GM19468 (cell line): ENCODE measurements around the gene JAZF1.

Experiments
- ATAC-seq: cut with Tn5 transposase; IDR thresholded peaks from one replicate; pipeline ENCODE4 v1.9.1; 2021; ENCODE audit warnings: mild to moderate bottlenecking, moderate library complexity, moderate number of reproducible peaks; ENCODE audit not compliant: unreplicated experiment; ENCODE audit errors: extremely low read depth

JAZF1 gene

DNA sequence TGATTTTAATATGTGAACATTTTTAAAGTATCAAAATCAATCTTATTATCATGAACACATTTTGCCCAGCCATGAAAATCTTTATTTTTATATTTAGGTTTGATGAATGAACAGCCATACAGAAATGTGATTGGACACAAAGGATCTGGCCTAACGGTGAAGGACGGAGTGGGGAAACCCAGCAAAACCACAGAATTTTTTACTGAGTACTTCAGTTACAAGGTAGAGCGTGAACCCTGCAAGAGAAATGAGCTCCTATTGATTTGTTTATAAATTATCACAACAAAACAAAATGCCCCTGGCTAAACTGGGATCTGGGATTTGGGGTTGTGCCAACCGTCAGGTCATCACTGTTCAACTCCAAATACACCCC, 118.8 kb downstream of the JAZF1 start:
- no peak for ATAC-seq

DNA sequence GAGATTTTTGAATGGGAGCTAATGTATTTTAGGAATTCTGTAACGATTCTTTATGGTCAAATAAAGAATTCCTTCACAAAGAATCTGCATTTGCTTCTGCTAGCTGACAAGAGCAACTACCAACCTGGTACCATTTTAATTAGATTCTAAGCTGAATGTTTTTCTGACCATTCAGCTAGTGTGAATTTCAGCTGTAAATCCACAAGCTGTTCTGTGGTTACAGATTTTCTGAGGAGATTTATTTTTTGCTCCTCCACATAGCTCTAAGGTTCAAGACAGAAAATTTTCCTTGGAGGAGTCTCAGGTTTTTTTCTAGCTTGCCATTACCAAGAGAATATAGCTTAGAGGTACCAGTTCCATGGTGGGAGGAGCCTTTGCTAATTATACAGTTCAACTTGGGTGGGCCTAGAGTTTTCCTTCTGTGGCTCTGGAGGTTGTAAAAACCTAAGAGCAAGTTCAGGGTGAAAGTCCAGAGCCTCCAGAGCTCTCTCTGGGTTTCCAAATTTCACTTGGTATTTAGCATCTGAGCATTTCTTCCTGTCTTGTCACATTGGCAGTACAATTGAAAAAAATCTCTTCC, 120.1 kb downstream of the JAZF1 start:
- no peak for ATAC-seq

DNA sequence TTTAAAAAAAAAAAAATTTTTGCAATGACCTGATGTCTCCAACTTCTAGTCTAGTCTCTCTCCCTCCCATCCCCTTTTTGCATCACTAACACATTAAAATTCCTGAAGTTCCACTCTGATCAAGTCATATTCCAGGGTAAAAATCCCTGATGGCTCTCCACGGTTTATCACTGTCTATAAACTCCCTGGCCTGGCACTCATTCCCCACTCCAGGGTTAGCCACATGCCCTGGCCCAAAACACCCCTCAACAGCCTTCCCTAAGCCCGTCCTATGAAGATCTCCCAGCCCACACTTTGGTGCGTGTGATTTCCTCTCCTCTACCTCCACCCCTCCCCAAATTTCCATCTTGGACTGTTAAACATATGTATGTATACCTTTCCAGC, 125.4 kb downstream of the JAZF1 start:
- no peak for ATAC-seq

DNA sequence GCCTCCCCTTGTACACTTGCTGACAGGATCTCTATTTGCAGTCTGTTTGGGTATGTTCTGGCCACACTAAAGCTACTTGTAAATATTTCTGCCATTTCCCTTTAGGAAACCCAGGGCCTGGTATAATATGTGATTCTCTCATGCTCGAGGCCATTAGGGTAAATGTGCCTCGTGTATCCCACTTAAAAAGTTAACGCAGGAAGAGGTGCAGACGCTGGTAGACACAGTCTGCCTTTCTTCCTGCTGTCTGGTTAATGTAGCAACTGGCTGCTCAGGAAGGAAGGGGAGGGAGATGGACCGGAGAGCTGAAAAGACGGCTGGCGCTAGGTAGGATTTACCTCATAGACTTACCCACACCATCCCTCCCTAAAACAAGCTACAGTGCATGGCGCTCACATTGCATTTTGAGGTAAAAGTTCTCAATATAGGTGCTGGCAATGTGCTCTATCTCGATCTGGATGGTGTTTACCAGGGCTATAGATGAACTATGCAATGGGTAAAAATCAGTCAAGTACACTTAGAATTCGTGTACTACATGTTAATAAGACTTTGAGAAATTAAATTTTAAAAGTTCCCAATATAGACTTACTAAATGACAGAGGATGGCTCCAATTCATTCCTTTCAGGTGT, 125.9 kb downstream of the JAZF1 start:
- ATAC-seq = no peak

DNA sequence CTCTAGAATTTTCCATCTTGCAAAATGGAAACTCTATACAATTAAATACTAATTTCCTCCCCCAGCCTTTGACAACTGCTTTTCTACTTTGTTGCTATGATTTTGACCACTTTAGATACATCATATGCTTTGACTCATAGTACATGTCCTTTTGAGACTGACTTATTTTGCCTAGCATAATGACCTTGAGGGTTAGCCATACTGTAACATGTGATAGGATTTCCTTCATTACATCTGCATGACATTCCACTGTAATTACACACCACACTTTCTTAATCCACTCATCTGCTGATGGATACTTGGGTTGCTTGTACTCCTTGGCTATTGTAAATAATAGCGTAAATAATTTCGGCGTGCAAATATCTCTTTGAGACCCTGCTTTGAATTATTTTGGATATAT, 127.7 kb downstream of the JAZF1 start:
- no peak for ATAC-seq

DNA sequence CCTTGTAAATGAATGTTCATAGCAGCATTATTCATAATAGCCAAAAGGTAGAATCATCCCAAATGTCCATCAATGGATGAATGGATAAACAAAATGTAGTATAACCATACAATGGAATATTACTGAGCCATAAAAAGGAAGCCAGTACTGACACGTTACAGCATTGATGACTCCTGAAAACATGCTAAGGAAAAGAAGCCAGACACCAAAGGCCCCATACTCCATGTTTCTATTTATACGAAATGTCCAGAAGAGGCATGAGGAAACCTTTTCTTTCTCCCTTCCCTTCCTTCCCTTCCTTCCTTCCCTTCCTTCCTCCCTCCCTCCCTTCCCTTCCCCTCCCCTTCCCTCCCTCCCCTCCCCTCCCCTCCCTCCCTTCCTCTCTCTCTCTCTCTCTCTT, 131.9 kb downstream of the JAZF1 start:
- no peak for ATAC-seq

DNA sequence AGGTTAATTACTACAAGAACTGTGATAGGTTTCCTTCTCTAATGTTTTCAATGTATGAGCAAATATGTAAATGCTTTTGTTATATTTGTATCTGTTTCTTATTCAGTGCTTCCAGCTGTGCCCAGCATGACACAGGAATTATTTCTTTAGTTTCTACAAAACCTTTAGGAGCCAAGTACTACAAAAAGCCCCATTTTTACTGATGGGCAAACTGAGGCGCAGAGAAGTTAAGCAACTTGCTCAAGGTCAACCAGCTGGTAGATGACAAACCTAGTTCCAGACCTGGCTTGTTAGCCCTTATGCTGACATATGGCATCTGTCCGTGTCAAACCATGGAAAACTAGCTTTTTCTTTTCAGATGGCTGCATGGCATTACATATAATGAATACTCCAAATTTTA, 134.6 kb downstream of the JAZF1 start:
- ATAC-seq = no peak

DNA sequence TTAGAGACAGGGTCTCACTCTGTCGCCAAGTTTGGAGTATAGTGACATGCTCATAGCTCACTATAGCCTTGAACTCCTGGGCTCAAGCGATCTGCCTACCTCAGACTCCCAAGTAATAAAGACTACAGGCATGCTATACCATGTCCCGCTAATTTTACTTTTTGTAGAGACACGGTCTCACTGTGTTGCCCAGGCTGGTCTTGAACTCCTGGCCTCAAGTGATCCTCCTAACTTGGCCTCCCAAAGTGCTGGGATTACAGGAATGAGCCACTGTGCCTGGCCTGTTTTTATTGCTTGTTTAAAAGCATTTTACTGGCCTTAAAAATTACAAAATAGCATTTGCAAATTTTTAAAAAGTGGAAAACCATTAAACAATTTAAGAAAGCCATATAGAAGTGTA, 135.0 kb downstream of the JAZF1 start:
- no peak for ATAC-seq

DNA sequence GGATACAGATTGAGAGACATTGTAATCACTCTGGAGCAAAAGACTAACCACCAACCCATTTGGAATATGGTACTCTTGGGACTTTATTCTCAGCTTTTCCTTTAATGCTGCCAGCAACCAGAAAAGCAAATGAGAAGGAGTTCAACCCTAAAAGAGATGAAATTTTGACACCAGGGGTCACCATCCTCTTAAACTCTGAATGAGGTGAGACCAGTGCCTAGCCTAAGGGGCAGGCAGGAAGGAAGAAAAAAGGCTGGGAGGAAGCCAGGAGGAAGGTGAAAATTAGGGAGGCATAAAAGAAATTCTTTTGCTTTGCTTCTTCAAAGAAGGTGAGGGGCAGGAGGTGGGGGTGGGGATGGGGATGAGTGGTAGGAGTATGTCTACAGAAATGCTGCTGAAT, 135.8 kb downstream of the JAZF1 start:
- no peak for ATAC-seq

DNA sequence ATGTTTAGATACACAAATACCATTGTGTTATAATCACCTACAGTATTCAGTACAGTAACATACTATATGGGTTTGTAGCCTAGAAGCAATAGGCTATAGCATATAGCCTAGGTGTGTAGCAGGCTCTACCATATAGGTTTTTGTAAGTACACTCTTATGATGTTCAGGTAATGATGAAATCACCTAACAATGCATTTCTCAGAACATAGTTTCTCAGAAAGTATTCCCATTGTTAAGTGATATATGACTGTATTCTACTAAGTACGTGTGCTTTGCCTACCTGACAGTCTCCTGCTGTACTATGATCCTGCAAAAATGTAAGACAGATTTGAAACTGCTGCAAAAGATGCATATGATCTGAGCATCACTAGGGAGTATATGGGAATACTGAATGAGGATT, 137.9 kb downstream of the JAZF1 start:
- ATAC-seq = no peak

DNA sequence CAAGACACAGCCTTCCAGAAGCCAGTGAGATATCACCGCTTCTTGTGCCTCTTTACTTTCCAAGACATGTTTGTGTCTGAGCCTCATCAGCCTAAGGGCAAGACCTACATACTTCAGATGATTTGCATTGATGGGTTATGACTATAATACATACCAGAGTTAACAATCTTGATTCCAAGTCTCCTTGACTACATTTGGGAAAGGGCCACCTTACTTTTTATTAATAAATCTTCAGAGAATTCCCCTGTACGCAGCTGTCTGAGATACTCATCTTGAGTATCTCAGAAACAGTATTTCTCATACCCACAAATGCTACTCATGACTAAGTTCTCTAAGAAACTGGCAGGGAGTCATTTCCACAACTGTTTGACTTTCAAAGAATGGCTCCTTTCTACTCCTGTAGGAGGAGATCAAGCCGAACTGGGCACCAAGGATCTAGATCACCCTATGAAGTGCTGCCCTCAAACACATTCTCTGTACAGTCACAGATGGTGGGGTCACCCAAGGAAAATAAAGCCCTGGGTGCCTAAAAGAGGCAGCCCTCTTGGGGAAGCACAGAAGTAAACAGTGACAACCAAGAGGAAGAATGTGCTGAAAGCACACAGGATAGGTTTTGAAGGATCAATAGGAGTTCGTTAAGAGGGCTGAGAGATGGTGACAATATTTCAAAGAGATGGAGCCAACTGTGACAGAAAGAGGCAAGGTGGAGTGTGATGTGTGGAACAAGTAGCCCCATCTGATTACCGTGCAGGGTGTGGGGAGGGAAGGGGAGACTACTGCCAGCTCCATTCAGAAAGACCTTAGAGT, 138.9 kb downstream of the JAZF1 start:
- ATAC-seq = no peak

DNA sequence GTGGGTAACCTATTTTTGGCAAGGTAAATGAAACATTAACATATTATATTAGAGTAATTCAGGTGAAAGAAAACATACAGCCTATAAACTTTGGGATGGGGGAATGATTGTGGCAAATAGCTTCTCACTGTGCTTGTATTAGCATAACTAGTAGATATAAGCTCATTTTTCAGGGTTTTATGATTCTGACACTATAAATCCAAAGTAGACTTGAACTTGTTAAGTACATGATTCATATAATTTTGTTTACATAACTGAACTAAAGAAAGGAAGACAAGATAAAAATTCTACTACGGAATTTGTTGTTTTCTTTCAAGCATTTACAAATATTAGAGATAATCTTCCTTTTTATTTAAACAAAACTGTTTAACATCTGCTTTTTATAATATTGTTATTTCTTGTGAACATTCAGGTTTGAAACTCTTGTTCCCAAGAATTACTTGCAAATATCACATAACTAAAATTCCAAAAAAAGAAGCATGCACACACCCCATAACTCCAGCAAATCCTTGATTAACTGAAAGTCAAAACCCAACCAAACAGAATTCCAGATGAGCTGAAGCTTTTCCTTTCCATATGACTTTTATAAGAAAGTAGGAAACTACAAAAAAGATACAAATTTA, 142.3 kb downstream of the JAZF1 start:
- no peak for ATAC-seq

DNA sequence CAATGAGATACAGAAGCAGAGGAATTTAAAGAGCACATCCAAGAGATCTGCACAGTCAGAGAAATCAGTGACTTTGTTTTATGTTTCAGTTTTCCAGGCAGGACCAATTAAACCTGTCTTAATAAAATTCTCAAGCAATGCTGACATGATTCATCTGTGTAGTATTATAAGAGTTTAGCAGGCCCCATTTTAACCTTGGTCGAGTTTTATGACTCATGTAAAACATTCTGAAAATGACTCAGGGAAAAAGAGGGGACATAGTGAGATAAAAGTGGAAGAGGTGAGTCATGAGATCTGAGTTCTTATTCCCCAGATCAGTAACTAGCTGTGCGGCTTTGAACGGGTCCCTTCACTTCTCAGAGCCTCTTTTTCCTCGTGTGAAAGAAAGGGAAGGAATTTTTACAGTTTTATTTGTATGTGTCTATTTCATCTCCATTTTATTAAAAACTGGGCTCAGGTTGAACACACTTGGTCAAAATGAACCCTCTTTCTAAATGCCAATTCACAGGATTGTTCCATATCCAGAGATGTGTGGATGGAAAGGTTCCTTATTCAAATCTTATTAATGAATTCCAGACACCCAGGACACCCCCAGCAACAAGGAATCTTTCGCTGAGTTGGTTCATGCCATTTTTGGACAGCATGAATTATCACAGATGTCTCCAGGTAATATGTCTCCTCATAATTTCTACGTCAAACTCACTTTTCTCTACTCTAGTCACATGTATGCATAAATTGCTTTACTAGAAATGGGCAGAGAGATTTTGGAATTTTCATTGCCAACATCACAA, 143.2 kb downstream of the JAZF1 start:
- no peak for ATAC-seq

DNA sequence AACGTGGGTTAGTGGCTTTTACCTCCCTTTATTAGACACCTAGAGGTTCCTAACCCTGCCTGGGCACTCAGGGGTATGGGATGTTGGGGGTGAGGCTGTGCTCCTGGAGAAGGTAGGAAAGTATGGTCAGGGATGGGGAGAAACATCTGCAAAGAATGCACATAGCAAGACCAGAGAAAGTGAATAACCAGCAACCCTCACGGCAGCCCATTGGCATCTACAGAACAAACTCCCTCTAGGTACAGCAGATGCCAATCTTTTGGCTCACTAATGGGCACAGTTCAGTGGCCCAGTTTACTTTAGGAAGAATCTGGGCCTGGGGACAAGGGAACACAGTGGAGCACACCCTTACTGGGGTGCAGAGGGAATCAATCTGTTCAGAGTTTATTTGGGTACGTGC, 143.9 kb downstream of the JAZF1 start:
- ATAC-seq = no peak

DNA sequence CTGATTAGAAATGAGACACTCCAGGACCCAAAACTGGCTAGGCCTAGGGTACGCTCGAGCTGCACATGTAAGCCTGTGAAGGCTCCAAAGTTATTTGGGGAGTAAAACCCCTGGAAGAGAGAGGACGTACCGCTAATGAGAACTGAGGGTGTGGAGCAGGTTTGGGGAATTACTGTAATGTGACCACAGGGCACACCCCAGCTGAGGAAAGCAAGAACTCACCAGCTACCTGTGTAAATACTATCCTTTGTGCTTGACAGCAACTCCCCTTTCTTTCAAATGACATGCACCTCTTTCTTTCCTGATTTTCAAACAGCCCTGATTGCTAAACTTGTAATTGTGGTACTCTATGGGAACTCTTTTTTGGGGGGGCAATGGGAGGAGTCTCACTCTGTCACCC, 147.2 kb downstream of the JAZF1 start:
- ATAC-seq = no peak

DNA sequence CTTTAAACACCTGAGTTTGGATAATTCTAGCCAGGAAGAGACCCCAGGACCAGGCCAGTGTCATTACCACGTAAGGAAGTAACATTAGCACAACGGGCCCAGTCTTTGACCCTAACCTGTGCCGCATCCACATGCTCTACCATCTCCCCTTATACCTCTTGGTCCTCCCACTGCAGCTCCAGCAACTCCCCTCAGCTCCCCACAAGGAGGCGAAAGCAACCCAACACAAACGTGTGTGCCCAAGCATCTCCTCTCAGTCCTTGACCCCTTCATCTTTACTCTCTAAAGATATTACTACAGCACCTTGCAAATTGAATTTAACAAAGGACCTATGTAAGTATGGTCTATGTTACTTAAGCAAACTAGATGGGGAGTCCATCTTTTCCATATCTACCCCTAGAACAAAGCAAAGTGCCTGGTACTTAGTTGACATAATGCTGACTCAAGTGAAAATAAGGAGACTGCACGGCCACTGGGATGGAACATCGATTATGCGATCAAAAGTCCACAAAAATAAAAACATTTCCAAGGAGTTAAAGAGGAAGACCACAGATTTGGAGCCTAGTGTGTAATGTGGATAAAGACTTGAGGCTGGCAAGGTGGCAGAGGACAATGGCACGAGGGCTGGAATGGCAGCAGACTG, 147.7 kb downstream of the JAZF1 start:
- ATAC-seq = no peak

DNA sequence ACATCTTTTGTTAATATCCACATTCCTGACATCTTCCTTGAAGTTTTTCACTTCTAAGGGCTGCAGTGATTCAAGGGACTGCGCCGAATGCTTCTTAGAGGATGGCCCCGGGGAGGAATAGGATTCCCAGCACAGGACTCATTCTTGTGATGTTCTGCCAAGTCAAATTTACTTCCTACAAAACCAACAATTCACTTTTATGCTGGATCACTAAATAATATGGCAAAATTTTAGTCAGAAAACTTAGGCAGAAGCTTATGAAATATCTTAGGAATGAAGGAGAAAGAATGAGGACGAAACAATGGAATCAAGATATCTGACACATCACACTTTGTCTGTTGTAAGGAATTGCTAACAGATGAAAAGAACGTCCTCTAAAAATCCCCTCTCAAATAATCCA, 151.5 kb downstream of the JAZF1 start:
- no peak for ATAC-seq

DNA sequence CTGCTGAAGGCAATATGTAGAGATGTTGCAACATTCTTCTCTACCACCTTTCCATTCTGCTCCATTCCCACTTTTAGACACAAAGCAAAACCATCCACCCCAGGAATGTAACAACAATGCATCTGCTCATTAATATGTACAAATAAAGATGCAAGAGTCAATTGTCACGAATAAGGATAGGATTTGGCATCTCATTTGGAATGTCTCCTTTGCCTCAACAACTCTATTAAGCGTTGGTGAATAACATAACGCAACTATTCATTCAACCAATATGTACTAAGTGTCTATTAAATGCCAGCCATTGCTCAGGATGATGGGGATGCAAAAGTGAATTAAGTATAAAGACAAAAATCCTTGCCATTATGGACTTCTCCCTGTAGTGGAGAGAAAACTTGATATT, 152.1 kb downstream of the JAZF1 start:
- ATAC-seq = no peak

DNA sequence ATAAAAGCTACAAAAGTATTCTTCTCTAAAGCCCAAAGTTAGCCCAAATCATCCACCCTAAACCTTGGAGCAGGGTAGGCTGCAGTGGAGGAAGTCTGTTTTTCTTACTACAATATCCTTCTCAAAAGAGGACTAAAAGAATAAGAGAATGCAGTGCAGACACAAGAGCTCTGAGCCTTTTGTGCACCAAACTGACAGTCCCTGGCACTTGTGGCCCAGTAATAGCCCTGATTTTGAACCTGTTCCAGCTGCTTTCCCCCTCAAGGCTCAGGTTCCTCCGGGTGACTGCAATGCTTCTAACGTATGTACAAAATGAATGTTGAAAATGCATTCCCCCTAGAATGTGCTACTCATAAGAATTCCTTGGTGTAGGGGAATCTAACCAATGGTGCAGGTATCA, 154.4 kb downstream of the JAZF1 start:
- no peak for ATAC-seq

DNA sequence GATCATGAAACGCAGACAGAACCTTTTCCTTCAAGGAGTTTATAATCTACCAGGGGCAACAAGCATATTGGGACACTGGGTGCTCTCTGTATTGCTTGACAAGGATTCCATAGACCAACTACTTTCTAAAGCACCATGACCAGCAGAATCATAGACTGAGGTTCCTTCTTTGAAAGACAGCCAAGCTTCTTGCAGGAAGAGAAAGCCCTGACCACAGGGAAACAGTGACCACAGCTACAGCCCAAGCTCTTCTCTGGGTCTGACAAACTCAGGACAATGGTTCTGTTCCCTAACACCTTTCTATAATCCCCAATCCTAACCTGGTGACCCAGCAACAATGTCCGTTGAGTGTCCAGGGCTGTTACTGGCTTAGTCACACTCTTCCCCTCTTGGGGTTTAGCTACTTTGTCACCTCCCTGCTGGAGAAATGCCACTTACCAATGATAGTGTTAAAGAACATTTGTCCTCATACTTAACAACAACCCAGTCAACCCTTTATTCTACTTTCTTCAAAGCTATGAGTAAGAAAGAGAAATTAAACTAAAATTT, 155.7 kb downstream of the JAZF1 start:
- no peak for ATAC-seq
